ENCODE measurements around the gene C18orf54. TPM values are rescaled to one million over a fixed set of nuclear protein-coding genes. Genes with fewer than 3 reads are reported as not detected.
"Not testable (repeated sequence)": the region's sequence is repeated elsewhere in the genome, so short reads cannot be mapped to it uniquely, and the experiment has no call there.

C18orf54 gene
- total RNA-seq (2014; rRNA removed; shearing (Covaris generic)), result 7.7 and 8.2 TPM in 2 replicates
- 7.6 and 10.6 TPM in 2 replicates for polyA plus RNA-seq (2015; cell fraction: cytosol; rRNA removed)
- 14.0 and 15.5 TPM in 2 replicates for polyA plus RNA-seq (2015; cell fraction: nucleus; rRNA removed)

GRCh38 chr18:54357660-54358494, at the start of gene C18orf54, which contains the start of gene STARD6:
Gene C18orf54 (plus strand): TSS chr18:54357906. CDS start chr18:54360573, 2,667 bp downstream.
Gene STARD6 (minus strand): TSS chr18:54357858. CDS start chr18:54354573, 3,285 bp downstream.
- peak; percentile 92 for DNase-seq (ENCODE audit: low read depth)

GRCh38 chr18:54309564-54309963, 48.1 kb upstream of the C18orf54 start:
- not testable (repeated sequence) for DNase-seq (ENCODE audit: low read depth)

GRCh38 chr18:54316071-54316820, 41.5 kb upstream of the C18orf54 start:
- no peak for DNase-seq (ENCODE audit: low read depth)

- no peak for DNase-seq (ENCODE audit: low read depth)
Measured at GRCh38 chr18:54323561-54323960, 34.1 kb upstream of the C18orf54 start.

- DNase-seq (ENCODE audit: low read depth), result no peak
Measured at GRCh38 chr18:54323970-54324369, 33.7 kb upstream of the C18orf54 start.

GRCh38 chr18:54327818-54328217, 29.9 kb upstream of the C18orf54 start:
- DNase-seq (ENCODE audit: low read depth), result peak; percentile 43

DNA sequence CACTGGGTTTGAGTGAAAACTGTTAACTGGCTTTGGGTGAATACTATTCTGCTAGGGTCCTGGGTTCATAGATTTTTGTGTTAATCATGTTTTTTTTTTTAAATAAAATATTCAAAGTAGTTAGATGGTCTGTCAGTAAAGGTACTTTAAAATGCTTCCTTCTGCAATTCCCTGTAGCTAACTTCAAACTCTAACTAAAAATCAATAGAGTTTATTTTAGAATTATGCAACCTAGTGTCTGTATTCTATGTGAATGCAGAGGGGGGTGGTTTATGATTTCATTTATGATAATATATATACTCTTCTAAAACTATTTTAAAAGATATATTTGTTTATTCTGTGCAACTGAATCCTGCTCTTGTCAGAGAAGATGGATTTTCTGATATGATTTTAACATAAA, 27.9 kb upstream of the C18orf54 start:
- no peak for DNase-seq (ENCODE audit: low read depth)

DNA sequence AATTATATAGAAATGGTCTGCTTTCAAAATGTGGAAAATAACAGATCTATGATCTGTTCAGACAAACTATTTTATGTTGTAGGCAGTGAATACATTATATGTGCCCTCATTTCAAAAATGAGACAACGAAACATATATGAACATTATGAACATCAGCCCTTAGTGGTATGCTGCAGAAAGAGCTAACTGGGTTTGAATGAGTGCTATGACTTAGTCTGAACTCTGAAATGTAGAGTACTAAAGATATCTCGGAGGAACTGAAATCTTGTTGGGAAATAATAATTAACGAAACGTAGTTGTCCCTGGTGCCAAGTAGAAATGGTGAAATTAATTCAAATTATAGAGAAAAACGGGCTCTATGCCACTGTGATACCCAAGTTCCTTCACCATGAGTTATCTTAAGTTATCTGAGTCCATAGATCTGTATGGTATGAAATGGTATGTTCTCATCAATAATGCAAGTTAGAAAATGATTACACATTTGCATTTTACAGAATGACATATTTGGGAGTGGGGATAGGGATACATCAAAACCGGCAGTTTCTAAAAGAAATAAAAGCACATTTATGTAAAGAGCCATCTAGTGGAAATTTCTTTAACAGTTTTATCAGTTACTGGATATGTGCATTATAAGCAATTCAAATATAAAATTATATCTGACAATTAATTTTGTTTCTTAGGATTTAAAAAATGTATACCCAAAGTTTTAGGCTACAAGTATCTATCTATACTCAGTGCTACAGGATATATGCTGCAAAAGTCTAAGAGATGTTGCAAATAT, 26.7 kb upstream of the C18orf54 start:
- DNase-seq (ENCODE audit: low read depth), result no peak

DNA sequence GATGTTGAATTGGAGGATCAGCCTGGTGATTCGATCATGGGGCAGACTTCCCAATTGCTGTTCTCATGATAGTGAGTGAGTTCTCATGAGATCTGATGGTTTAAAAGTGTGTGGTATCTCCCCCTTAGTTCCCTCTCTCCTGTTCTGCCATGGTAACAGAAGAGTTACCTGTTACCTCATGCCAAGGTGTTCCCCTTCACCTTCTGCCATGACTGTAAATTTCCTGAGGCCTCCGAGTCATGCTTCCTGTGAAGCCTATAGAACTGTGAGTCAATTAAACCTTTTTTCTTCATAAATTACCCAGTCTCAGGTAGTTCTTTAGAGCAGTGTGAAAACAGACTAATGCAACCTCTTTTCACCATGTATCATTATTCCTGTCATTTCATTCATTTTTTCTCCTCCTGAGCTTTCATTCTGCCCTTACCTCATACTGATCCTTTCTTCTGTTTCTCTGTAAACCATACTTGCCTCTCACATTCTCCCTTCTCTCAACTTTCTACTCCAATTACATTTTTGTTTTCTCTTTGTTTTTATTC, 22.0 kb upstream of the C18orf54 start:
- DNase-seq (ENCODE audit: low read depth), result no peak

- no peak for DNase-seq (ENCODE audit: low read depth)
Measured at GRCh38 chr18:54338230-54338629, 19.5 kb upstream of the C18orf54 start.

- no peak for DNase-seq (ENCODE audit: low read depth)
Measured at GRCh38 chr18:54351186-54351585, 6.5 kb upstream of the C18orf54 start.

- peak; percentile 1 for DNase-seq (ENCODE audit: low read depth)
Measured at GRCh38 chr18:54357082-54357659, 535 bp upstream of the C18orf54 start.

DNA sequence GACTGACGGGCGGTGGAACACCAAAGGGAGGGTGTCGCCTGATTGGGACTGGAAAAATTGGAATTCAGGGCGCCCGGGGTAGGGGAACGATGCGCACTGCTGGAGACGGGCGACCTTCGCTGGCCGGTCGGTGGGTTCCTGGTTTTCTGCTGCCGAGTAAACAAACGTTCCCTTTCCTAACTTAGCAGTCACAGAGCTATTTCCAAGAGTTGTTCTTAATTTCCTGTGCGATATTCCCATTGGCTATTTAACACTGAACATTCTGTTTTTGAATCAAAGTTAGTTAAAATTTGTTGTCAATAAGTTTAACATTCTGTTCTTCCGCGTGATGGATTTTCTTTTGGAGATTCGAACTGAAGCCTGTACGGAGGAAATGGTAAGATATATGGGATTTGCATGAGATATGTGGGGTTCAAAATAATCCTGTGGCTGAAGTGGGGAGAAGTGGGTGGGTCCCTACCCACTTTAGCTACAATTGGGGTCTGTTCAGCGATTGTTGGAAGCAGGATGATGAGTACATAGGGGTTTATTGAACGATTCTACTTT, 862 bp downstream of the C18orf54 start:
- peak; percentile 37 for DNase-seq (ENCODE audit: low read depth)

DNA sequence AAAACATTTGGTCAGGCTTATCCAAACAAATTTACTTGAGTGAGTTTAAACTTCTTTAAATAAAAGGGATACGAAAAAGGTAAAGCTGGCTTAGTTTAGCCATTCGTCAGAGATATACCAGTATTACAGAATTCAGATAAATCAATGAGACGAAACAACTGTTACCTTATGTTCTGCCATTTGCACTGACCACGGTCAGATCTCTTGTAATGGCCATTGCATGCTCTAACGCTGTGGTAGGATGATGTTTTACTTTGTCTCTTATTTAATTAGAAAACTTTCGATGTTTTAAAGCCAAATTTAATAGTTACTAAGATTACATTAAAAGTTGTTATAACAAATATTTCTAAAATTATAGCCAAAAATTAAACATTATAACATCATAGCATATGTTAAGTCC, 1.5 kb downstream of the C18orf54 start:
- no peak for DNase-seq (ENCODE audit: low read depth)

DNA sequence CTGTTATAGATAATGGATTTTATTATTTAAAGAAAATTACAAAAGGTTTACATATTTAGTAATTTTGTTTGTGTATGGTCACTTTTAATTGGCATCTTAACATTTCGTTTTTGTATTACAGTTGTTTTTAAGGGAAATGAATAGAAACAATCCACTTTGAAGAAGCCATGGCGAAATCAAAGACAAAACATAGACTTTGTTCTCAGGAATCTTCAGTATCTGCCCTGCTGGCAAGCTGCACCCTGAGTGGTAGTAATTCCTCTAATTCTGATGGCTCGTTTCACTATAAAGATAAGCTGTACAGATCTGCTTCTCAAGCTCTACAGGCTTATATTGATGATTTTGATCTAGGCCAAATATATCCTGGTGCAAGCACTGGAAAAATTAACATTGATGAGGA, 2.7 kb downstream of the C18orf54 start:
- no peak for DNase-seq (ENCODE audit: low read depth)

DNA sequence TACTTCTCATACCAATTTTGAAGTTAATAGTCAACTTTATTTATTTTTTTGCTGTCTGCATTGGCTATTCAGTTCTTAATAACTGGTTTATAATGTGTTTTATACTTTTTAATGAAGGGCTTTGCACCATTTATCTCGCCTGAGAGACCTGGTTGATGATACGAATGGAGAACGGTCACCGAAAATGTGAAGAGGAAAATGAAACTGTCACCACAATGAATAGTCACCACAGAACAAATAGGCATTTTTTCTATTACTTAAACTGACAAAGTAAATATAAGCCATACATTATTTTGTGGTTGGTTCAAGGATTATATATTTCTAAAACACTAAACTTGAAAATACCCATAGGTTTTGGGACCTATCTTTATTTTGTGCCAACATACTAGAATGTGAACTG, 20.4 kb downstream of the C18orf54 start:
- DNase-seq (ENCODE audit: low read depth), result no peak

DNA sequence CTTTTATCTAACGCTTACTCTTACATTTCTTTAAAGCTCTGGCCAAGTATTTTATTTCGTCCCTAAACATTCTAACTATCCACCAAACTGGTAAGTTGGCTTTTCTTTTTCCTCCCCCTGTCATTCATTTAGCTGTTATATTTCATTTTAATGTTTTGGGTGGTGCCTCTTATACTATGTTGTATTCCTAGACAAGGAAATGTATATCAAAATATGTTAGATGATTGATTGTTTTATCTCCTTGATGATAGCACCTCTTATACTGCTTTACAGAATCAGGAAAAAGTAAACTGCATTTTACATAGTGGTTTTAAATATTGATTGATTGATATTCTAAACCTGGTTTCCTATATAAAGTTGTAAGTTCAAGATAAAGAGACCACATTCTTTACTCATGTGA, 23.9 kb downstream of the C18orf54 start:
- DNase-seq (ENCODE audit: low read depth), result no peak

- no peak for DNase-seq (ENCODE audit: low read depth)
Measured at GRCh38 chr18:54382076-54382475, 24.4 kb downstream of the C18orf54 start.

- DNase-seq (ENCODE audit: low read depth), result no peak
Measured at GRCh38 chr18:54382733-54383252, 25.1 kb downstream of the C18orf54 start.

GRCh38 chr18:54386043-54386442, 28.3 kb downstream of the C18orf54 start:
- DNase-seq (ENCODE audit: low read depth), result no peak
